ENCODE data around the gene CEP170.

CEP170 gene

GRCh38 chr1:243254233-243254926 is 701 bp downstream of the CEP170 start:
- Histone ChIP-seq H3K27me3 (replicated peaks; ENCODE audit: insufficient read depth, low read length) (no peaks in the 10 kb centered on the region), H3K79me2 (ENCODE audit: low read length) (peaks cover 56% of the 10 kb centered on the region), H3K4me1 (ENCODE audit: low read length) (peaks cover 16% of the 10 kb centered on the region), H3K4me2 (ENCODE audit: low read depth, low read length) (peak overlapping the region; percentile 78), H3K9me3 (replicated peaks; ENCODE audit: insufficient read depth, low read length) (no peaks in the 10 kb centered on the region), H3K9ac (ENCODE audit: low read length) (peak overlapping the region; percentile 61), H2AFZ (ENCODE audit: low read length) (peak overlapping the region; percentile 69), H3K4me3 (ENCODE audit: low read length) (peak overlapping the region; percentile 73), H3K27ac (ENCODE audit: low read length) (peak overlapping the region; percentile 74), H3K9me2 (replicated peaks; ENCODE audit: insufficient read depth, low read length) (no peaks in the 10 kb centered on the region), H3K36me3 (replicated peaks; ENCODE audit: insufficient read depth, low read length) (no peaks in the 10 kb centered on the region), H4K20me1 (ENCODE audit: insufficient read depth, low read length) (no peaks in the 10 kb centered on the region), H3F3A (ENCODE audit: insufficient read depth, low read length) (peaks cover 26% of the 10 kb centered on the region)
- TF ChIP-seq CTCF (IDR thresholded peaks at IDR 0.05; ENCODE audit: low read length) (no peak), EZH2 (optimal IDR thresholded peaks at IDR 0.05; ENCODE audit: low read depth, low read length) (no peak), EZH2phosphoT487 (IDR thresholded peaks at IDR 0.05; ENCODE audit: low read length) (no peak)
- DNase-seq: peak; percentile 66

- Histone ChIP-seq H3K9me3 (replicated peaks; ENCODE audit: insufficient read depth, low read length) (no peaks in the 10 kb centered on the region), H3K4me1 (ENCODE audit: low read length) (peaks cover 16% of the 10 kb centered on the region), H2AFZ (ENCODE audit: low read length) (peak overlapping the region; percentile 69; the same call in 1 of the 2 replicates), H3K4me2 (ENCODE audit: low read depth, low read length) (peak overlapping the region; percentile 78), H3K4me3 (ENCODE audit: low read length) (peak overlapping the region; percentile 73), H3K27me3 (replicated peaks; ENCODE audit: insufficient read depth, low read length) (no peaks in the 10 kb centered on the region), H3F3A (ENCODE audit: insufficient read depth, low read length) (peaks cover 26% of the 10 kb centered on the region), H3K9me2 (replicated peaks; ENCODE audit: insufficient read depth, low read length) (no peaks in the 10 kb centered on the region), H3K9ac (ENCODE audit: low read length) (peak overlapping the region; percentile 16; the same call in 1 of the 2 replicates), H4K20me1 (ENCODE audit: insufficient read depth, low read length) (no peaks in the 10 kb centered on the region), H3K27ac (ENCODE audit: low read length) (no peak overlapping the region), H3K79me2 (ENCODE audit: low read length) (peaks cover 55% of the 10 kb centered on the region), H3K36me3 (replicated peaks; ENCODE audit: insufficient read depth, low read length) (no peaks in the 10 kb centered on the region)
- no peak for TF ChIP-seq EZH2 (optimal IDR thresholded peaks at IDR 0.05; ENCODE audit: low read depth, low read length)
- no peak for TF ChIP-seq CTCF (IDR thresholded peaks at IDR 0.05; ENCODE audit: low read length)
- TF ChIP-seq EZH2phosphoT487 (IDR thresholded peaks at IDR 0.05; ENCODE audit: low read length): no peak
- DNase-seq: peak; percentile 24
Observed at GRCh38 chr1:243253926-243254232, 1.2 kb downstream of the CEP170 start.

- Histone ChIP-seq H3K4me3 (ENCODE audit: low read length) (peak overlapping the region; percentile 73), H3K4me2 (ENCODE audit: low read depth, low read length) (peak overlapping the region; percentile 78)
Observed at GRCh38 chr1:243253211-243253925, 1.7 kb downstream of the CEP170 start.

More at GRCh38 chr1:243253211-243253925, 1.7 kb downstream of the CEP170 start:
- Histone ChIP-seq H4K20me1 (ENCODE audit: insufficient read depth, low read length) (no peaks in the 10 kb centered on the region), H3K27ac (ENCODE audit: low read length) (no peak overlapping the region), H3K9ac (ENCODE audit: low read length) (peak overlapping the region; percentile 16; the same call in 1 of the 2 replicates), H2AFZ (ENCODE audit: low read length) (peak overlapping the region; percentile 9; the same call in 1 of the 2 replicates), H3K79me2 (ENCODE audit: low read length) (peaks cover 50% of the 10 kb centered on the region), H3K9me3 (replicated peaks; ENCODE audit: insufficient read depth, low read length) (no peaks in the 10 kb centered on the region), H3F3A (ENCODE audit: insufficient read depth, low read length) (peaks cover 26% of the 10 kb centered on the region), H3K36me3 (replicated peaks; ENCODE audit: insufficient read depth, low read length) (no peaks in the 10 kb centered on the region), H3K9me2 (replicated peaks; ENCODE audit: insufficient read depth, low read length) (no peaks in the 10 kb centered on the region), H3K4me1 (ENCODE audit: low read length) (peaks cover 16% of the 10 kb centered on the region), H3K27me3 (replicated peaks; ENCODE audit: insufficient read depth, low read length) (no peaks in the 10 kb centered on the region)
- no peak for TF ChIP-seq CTCF (IDR thresholded peaks at IDR 0.05; ENCODE audit: low read length)
- TF ChIP-seq EZH2 (optimal IDR thresholded peaks at IDR 0.05; ENCODE audit: low read depth, low read length): no peak
- no peak for TF ChIP-seq EZH2phosphoT487 (IDR thresholded peaks at IDR 0.05; ENCODE audit: low read length)
- no peak for DNase-seq
